ENCODE measurements around the gene POLR2C.

DNA sequence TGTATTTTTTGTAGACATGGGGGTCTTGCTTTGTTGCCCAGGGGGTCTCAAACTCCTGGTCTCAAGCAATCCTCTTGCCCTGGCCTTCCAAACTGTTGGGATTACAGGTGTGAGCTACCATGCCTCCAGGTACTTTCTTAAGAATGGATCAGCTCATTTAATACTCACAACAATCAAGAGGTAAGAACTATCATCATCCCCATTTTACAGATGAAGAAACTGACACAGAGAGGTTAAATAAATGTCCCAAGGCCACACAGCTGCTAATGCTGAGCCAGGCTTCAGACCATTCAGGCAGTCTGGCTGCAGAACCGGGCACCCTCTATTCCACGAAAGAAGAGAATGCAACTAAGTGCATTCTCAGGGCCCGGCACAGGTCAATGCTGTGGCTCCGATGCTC is 51.9 kb downstream of the POLR2C start:
- no peak for TF ChIP-seq POLR2A (IDR thresholded peaks at IDR 0.05)
- TF ChIP-seq CTCF (IDR thresholded peaks at IDR 0.05 in 8 of 11, conservative IDR thresholded peaks at IDR 0.05 in 3 of 11): no peak

All from spleen (tissue), 7 donors.